Esophagus squamous epithelium (tissue), 5 donors: Measurements from ENCODE around the gene PARP9. TPM values are rescaled to one million over a fixed set of nuclear protein-coding genes. Genes with fewer than 3 reads are reported as not detected.

Source experiments
- DNase-seq: peaks from one replicate; lab custom pipeline; 2025; lab: John Stamatoyannopoulos, UW
- H3K27ac ChIP-seq, 4 donors: fragments of 200-600 bp; sonication (generic); one replicate each; pipeline ENCODE4 v1.5.1; 2016 to 2019; ENCODE audit warnings: mild to moderate bottlenecking in 1 of 4
- H3K27me3 ChIP-seq, 4 donors: fragments of 200-600 bp; sonication (generic); 1 replicate in 3 of 4; 2 replicates in 1 of 4; pipeline versions ENCODE4 v1.5.1 to v1.6.0; 2017 to 2021; ENCODE audit warnings: antibody characterized with exemption in 1 of 4
- H3K36me3 ChIP-seq, 3 donors: fragments of 200-600 bp; sonication (generic); one replicate each; pipeline ENCODE4 v1.5.1; 2016 to 2019
- H3K4me1 ChIP-seq, 3 donors: fragments of 200-600 bp; sonication (generic); one replicate each; pipeline ENCODE4 v1.5.1; 2017 to 2019
- H3K4me3 ChIP-seq, 4 donors: fragments of 200-600 bp; sonication (generic); 1 replicate in 3 of 4; 2 replicates in 1 of 4; pipeline ENCODE4 v1.5.1; 2016 to 2019; ENCODE audit warnings: mild to moderate bottlenecking in 2 of 4, moderate library complexity in 1 of 4
- H3K9me3 ChIP-seq, 3 donors: fragments of 200-600 bp; sonication (generic); one replicate each; pipeline ENCODE4 v1.5.1; 2016 to 2019
- CTCF ChIP-seq, 6 experiments: fragments of 450-650 bp in 4 of 6; fragments of 200-600 bp in 2 of 6; sonication (generic) in 2 of 6; IDR thresholded peaks; one replicate each; pipeline ENCODE4 v1.5.1; 2016 to 2019; ENCODE audit warnings: antibody characterized with exemption in 6 of 6, mild to moderate bottlenecking in 4 of 6, moderate library complexity in 4 of 6
- POLR2A ChIP-seq, 4 donors: fragments of 450-650 bp; IDR thresholded peaks; one replicate each; pipeline ENCODE4 v1.6.1; 2017; ENCODE audit warnings: antibody characterized with exemption in 4 of 4, mild to moderate bottlenecking in 4 of 4, moderate library complexity in 3 of 4
- WGBS, 2 donors: methylation state at CpG; one replicate each; pipeline ENCODE4 v1.1.5; 2018; 5-methylcytosine and 5-hydroxymethylcytosine counted together
- intact Hi-C: fragments of 100-400 bp; cut with DNase I; formaldehyde crosslinking; loops from one replicate; pipeline ENCODE4 v1.15.0; 2022
- total RNA-seq, 4 donors: library from RNA; depleted of rRNA; stranded (reverse); fragments of >200 nt; gene quantifications; one replicate each; pipeline ENCODE4 v1.1.0, GENCODE V29; 2016
- donor health status: DM: yes; HTN: yes; CAD: no.

PARP9 gene
- total RNA-seq, 4 donors from 2014 or later = 16.6 to 50.0 (median 19.9) TPM

GRCh38 chr3:122563717-122564025 lies 429 bp downstream of the PARP9 start:
- TF ChIP-seq CTCF (IDR thresholded peaks at IDR 0.05) (no peak), POLR2A (IDR thresholded peaks at IDR 0.05) (no peak)
- no peak for DNase-seq
- intact Hi-C loops = loop anchor here (5.0 kb wide), 1 partner anchor 114 kb away; no protein-coding TSS in a partner anchor
- 11 to 20% methylated on average over 5 of the region's 5 CpGs for WGBS, 2 donors
- peak overlapping the region; percentile 75 to 92 (median 84) for H3K4me3 ChIP-seq
- no peaks in the 10 kb centered on the region for H3K27me3 ChIP-seq
- peak overlapping the region; percentile 94 to 99 (median 97) for H3K27ac ChIP-seq
- peaks cover 0 to 43% (median 11%) of the 10 kb centered on the region in 3 donors for H3K36me3 ChIP-seq
- peaks cover 9 to 60% (median 19%) of the 10 kb centered on the region in 3 donors for H3K4me1 ChIP-seq
- H3K9me3 ChIP-seq = no peaks in the 10 kb centered on the region

- DNase-seq = no peak
- peak overlapping the region; percentile 75 to 92 (median 84) for H3K4me3 ChIP-seq
- WGBS, 2 donors = 46 to 54% methylated on average over 5 of the region's 5 CpGs
- H3K36me3 ChIP-seq = peaks cover under 1 to 43% (median 14%) of the 10 kb centered on the region in 3 donors
- H3K27me3 ChIP-seq = no peaks in the 10 kb centered on the region
- no peaks in the 10 kb centered on the region for H3K9me3 ChIP-seq
- intact Hi-C loops = loop anchor here (5.0 kb wide), 1 partner anchor 114 kb away; no protein-coding TSS in a partner anchor
- peak overlapping the region; percentile 94 to 99 (median 97) for H3K27ac ChIP-seq
- peaks cover 9 to 60% (median 19%) of the 10 kb centered on the region in 3 donors for H3K4me1 ChIP-seq
- TF ChIP-seq CTCF (IDR thresholded peaks at IDR 0.05) (no peak), POLR2A (IDR thresholded peaks at IDR 0.05) (no peak)
Observed at GRCh38 chr3:122562923-122563716, 980 bp downstream of the PARP9 start.

- intact Hi-C loops = loop anchor here (5.0 kb wide), 1 partner anchor 117 kb away; no protein-coding TSS in a partner anchor
Observed at GRCh38 chr3:122560680-122561079, 3.4 kb downstream of the PARP9 start.

DNA sequence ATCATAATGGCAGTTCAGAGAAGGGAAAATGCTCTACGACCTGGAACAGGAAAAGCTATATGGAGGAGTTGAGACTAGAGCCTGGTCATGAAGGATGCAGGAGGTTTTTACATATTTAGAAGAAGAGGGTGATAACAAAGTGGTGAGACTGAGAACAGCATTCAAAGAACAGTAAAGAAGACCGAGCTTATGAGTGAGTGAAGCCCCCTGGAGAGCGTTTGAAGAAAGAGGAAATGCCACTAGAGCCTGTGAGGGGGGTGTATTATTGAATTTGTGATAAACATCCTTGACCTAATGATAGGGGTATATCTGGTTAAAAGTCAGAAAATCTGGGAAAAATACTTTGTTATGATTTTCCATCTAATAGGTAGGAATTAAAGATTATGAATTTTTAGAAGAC lies 4.2 kb downstream of the PARP9 start:
- 83 to 88% methylated on average over 3 of the region's 3 CpGs for WGBS, 2 donors
- TF ChIP-seq CTCF (IDR thresholded peaks at IDR 0.05) (no peak), POLR2A (IDR thresholded peaks at IDR 0.05) (no peak)
- no peaks in the 10 kb centered on the region for H3K27me3 ChIP-seq
- H3K36me3 ChIP-seq = peaks cover 14 to 47% (median 14%) of the 10 kb centered on the region in 3 donors
- H3K9me3 ChIP-seq = no peaks in the 10 kb centered on the region
- H3K27ac ChIP-seq = no peak overlapping the region
- no peak overlapping the region for H3K4me3 ChIP-seq
- intact Hi-C loops = loop anchor here (5.0 kb wide), 1 partner anchor 117 kb away; no protein-coding TSS in a partner anchor
- H3K4me1 ChIP-seq = peaks cover 9 to 34% (median 12%) of the 10 kb centered on the region in 3 donors
- DNase-seq = no peak

More at GRCh38 chr3:122560680-122561079, 3.4 kb downstream of the PARP9 start:
- Histone ChIP-seq H3K36me3 (peaks cover 7 to 42% (median 14%) of the 10 kb centered on the region in 3 donors), H3K9me3 (no peaks in the 10 kb centered on the region), H3K4me1 (peaks cover 9 to 42% (median 19%) of the 10 kb centered on the region in 3 donors), H3K27me3 (no peaks in the 10 kb centered on the region), H3K27ac (no peak overlapping the region), H3K4me3 (no peak overlapping the region)
- WGBS, 2 donors = 60 to 94% methylated on average over 1 of the region's 1 CpG
- DNase-seq = no peak
- TF ChIP-seq CTCF (IDR thresholded peaks at IDR 0.05) (peak; percentile 31 to 73 (median 58)), POLR2A (IDR thresholded peaks at IDR 0.05) (no peak)

GRCh38 chr3:122558605-122559004 lies 5.5 kb downstream of the PARP9 start:
- TF ChIP-seq CTCF (IDR thresholded peaks at IDR 0.05) (no peak), POLR2A (IDR thresholded peaks at IDR 0.05) (no peak)
- Histone ChIP-seq H3K36me3 (peaks cover 14 to 60% (median 15%) of the 10 kb centered on the region in 3 donors), H3K4me3 (no peak overlapping the region), H3K4me1 (peaks cover 9 to 30% (median 12%) of the 10 kb centered on the region in 3 donors), H3K27ac (no peak overlapping the region), H3K9me3 (no peaks in the 10 kb centered on the region), H3K27me3 (no peaks in the 10 kb centered on the region)
- intact Hi-C loops = no loop called here
- DNase-seq = no peak
- WGBS, 2 donors = 86 to 93% methylated on average over 5 to 6 of the region's 6 CpGs
